WI38 (cell line): ENCODE data around the gene RFC3.
"Not testable (repeated sequence)": the region's sequence is repeated elsewhere in the genome, so short reads cannot be mapped to it uniquely, and the experiment has no call there.

Experiments
- H3K4me3 ChIP-seq: 2 replicates; pipeline ENCODE4 v1.5.1; 2011; ENCODE audit warnings: low read depth, mild to moderate bottlenecking, control low read depth, low read length
- TF ChIP-seq, protein P1 (sequence below): IDR thresholded peaks from 2 replicates; pipeline ENCODE4 v1.5.1; 2012; ENCODE audit warnings: low read depth, mild to moderate bottlenecking, control low read depth, low read length

The RFC3 gene, protein sequence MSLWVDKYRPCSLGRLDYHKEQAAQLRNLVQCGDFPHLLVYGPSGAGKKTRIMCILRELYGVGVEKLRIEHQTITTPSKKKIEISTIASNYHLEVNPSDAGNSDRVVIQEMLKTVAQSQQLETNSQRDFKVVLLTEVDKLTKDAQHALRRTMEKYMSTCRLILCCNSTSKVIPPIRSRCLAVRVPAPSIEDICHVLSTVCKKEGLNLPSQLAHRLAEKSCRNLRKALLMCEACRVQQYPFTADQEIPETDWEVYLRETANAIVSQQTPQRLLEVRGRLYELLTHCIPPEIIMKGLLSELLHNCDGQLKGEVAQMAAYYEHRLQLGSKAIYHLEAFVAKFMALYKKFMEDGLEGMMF

DNA sequence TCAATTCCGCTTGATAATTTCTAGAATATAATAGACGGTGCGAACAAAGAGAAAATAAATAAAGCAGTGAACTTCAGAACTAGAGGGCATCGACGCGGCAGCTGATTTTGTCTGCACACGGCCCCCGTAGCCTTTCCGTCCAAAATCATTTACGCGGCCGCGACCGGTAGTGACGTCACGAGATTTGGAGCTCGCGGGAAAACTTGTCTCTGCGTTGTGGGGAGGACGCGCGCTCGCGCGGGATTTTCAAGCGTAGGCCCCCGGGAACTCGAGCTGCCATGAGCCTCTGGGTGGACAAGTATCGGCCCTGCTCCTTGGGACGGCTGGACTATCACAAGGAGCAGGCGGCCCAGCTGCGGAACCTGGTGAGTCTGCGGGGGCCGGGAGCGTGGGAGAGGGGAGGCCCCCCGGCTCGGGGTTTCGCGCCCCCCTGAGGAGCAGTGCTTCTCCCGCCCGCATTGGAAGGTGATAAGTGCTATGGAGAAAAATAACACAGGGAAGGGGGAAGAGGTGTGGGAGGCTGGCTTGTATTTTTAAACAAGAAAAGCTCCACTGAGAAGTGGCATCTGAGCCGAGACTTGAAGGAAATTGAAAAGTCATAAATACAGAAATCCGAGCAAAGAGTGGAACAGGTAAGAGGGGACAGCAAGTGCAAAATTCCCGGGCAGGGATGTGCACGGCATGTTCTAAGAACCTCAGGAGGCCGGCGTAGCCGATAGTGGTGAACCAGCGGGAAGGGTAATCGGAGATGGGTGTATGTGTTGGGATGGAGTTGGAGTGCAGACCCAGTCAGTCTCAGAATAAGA lies at the start of gene RFC3:
TSS of gene RFC3 (plus strand) at position 249 of the 806 bp plus-strand sequence. CDS start at position 279, 30 bp downstream.
- H3K4me3 ChIP-seq: peak within 1 kb of the TSS; percentile 94
- TF ChIP-seq, protein P1, sequence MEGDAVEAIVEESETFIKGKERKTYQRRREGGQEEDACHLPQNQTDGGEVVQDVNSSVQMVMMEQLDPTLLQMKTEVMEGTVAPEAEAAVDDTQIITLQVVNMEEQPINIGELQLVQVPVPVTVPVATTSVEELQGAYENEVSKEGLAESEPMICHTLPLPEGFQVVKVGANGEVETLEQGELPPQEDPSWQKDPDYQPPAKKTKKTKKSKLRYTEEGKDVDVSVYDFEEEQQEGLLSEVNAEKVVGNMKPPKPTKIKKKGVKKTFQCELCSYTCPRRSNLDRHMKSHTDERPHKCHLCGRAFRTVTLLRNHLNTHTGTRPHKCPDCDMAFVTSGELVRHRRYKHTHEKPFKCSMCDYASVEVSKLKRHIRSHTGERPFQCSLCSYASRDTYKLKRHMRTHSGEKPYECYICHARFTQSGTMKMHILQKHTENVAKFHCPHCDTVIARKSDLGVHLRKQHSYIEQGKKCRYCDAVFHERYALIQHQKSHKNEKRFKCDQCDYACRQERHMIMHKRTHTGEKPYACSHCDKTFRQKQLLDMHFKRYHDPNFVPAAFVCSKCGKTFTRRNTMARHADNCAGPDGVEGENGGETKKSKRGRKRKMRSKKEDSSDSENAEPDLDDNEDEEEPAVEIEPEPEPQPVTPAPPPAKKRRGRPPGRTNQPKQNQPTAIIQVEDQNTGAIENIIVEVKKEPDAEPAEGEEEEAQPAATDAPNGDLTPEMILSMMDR: no peak

DNA sequence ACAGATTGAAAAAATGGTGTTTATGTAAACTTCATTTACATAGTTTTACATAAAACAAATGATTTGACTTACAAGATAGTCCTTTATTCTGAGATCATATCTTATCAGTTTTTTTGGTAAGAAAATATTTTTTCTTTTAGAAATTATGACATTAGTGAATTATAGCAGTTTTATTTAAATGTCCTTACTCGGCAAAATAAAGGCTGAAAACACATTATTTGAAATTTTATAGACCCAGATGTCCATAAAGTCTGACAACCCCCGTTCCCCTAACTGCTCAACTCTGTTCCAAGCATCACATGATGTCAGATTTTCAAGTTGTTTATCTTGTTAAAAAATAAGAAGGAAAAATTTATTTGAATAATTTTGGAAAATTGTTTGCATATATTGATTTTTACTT lies 46.7 kb upstream of the RFC3 start:
- no peak overlapping the region for H3K4me3 ChIP-seq
- TF ChIP-seq, protein P1: no peak

DNA sequence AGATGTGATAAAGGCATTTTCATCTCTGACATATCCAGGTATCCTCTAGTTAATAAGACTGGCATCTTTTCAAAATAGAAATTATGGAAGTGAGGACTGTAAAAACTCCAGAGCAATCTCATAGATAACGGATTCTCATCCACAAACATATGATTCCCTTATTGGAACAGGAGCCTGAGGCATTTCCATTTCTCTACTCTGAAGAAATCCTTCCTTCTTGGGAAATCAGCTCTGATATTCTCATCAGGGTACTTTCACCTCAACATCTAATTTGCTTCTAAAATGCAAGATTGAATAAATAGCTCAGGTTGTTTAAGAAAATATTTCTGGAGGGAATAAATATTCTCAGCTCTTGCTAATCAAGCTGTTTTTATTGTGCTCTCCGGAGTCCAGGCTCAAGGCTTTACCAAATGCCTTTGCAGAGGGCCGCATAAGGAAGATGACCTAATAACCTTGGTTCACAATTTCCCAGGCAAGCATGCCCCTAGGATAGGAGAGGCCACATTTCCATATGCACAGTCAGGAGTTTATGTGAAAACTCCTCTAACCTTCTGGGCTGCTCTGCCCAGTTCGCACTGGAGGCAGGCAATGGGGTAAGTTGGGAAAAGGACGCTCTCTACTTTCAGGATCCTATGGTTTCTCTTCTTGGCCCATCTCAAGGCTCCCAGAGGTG lies 44.0 kb upstream of the RFC3 start:
- TF ChIP-seq, protein P1: no peak
- H3K4me3 ChIP-seq: no peak overlapping the region

DNA sequence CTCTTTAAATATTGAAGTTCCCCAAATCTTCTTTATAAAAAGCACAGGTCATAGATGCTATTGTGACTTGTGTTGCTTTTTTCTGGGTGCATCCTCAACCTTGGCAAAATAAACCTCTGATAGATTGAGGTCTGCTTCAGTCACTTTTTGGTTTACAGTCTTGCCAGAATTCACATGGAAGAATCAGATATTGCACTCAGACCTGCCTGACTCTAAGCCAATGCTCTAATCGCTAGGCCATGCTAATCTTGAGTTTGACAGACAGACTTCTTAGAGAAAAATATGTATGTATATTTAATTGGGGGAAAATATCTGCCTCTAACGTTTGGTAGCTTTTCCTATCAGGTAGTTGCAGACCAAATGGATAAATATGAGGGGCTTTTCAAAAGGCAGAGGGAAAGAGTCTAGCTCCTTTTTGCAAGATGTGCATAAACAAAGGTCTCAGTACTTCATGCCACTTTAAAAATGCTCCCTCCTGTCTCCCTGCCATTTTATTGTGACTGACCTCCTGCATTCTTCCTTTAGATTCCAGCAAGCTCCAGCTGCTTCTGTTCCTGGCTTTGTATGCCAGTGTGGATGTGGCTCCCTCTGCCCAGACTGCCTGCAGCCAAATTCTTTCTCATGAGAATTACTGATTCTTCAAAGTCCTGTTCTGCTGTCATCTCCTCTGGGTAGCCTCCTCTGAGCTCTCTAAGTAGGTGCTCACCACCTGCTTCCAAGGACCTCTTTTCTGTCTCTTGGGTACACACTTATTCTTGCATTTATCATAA lies 42.4 kb upstream of the RFC3 start:
- H3K4me3 ChIP-seq: no peak overlapping the region
- TF ChIP-seq, protein P1: no peak

DNA sequence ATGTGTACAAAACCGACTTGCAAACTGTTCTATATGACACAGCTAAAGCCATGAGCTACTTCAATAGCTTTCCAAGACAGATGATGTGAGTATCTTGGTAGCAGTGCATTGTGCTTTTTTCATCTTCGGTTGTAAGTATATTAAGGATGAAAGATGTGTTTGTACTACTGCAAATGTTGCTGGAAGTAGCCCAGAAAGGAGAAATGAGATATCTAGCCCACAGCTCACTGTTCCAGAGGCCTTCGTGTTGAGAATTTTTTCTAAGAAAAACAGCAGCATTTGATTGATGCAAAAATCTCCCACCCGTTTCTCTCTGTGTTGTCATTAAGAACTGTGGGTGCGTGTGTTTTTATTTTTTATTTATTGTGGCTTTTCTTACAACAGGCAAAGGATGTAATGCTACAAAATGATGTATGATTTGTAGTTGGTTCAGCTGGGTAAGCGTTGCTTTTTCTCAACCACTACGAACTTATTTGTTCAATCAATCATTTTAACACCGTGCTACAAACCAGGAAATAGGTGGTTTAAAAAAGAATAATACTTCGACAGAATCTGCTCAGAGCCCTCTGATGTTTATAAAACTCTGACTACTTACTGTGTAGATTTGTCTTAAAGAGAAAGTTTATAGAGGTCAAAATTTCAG lies 41.6 kb upstream of the RFC3 start:
- no peak overlapping the region for H3K4me3 ChIP-seq
- TF ChIP-seq, protein P1: no peak

DNA sequence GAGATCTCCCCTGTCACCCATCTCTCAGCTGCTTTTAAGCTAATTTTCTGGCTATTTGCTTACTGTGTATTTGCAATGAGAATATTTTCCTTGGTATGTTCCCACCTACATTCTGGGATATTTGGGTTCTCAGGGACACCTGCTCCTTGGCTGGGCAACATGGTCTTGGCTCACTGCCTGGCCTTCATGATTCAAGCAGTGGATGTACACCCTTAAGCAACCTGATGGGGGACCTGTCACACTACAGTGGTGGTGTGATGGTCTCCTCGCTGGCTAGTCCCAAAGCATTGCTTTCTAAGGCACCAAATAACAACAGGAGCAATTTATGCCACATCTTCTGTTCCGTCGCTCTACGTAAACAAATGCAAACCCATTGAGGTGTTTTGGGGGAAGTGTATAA lies 35.3 kb upstream of the RFC3 start:
- H3K4me3 ChIP-seq: no peak overlapping the region
- TF ChIP-seq, protein P1: no peak

DNA sequence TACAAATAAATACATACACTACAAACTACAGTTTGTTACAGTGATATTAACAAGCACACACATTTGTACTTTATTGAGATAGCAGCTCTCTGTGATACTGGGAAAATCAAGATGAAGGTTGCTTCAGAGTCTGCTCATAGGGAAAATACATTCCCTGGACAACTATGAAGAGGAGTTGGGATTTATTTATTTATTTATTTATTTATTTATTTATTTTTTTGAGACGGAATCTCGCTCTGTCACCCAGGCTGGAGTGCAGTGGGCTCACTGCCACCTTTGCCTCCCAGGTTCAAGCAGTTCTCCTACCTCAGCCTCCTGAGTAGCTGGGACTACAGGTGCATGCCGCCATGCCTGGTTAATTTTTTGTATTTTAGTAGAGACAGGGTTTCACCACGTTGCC lies 34.7 kb upstream of the RFC3 start:
- not testable (repeated sequence) for H3K4me3 ChIP-seq
